Measurements from ENCODE around the gene CRTAC1. TPM values are rescaled to one million over a fixed set of nuclear protein-coding genes. Genes with fewer than 3 reads are reported as not detected.

Gene CRTAC1
- total and polyA plus RNA-seq, 2 donors (not counting 3 experiments of a cell fraction or from before 2014, with no cell fraction given), result 1.4 to 3.0 TPM

GRCh38 chr10:97865488-97865887 lies 164.9 kb downstream of the CRTAC1 start:
- no peak for DNase-seq (ENCODE audit: low read depth, low spot score)
- no peak overlapping the region for H3K4me3 ChIP-seq (replicated peaks in 1 of 3; ENCODE audit: insufficient read depth in 1 of 3, low read depth in 1 of 3, low read length in 3 of 3)
- no peak overlapping the region for H3K4me2 ChIP-seq (ENCODE audit: insufficient read depth, low read length)
- no peak overlapping the region for H3K9ac ChIP-seq (replicated peaks; ENCODE audit: extremely low read depth, insufficient read depth, low read length)
- no peak overlapping the region for H3K27ac ChIP-seq (ENCODE audit: insufficient read depth, low read depth, low read length)
- H3K4me1 ChIP-seq (ENCODE audit: control insufficient read depth, extremely low read depth, insufficient read depth, low read length), result peaks cover 5% of the 10 kb centered on the region
- CTCF ChIA-PET, result interaction anchor here (1.0 to 1.4 kb wide), 2 partner anchors 50 to 74 kb away, joined by 3 to 5 read pairs; no protein-coding TSS in a partner anchor
- H3K36me3 ChIP-seq (ENCODE audit: control insufficient read depth in 2 of 2, extremely low read depth in 1 of 2, insufficient read depth in 2 of 2, low read length in 2 of 2), result no peaks in the 10 kb centered on the region
- no peaks in the 10 kb centered on the region for H4K20me1 ChIP-seq (replicated peaks; ENCODE audit: control insufficient read depth, extremely low read depth, insufficient read depth, low read length)
- dilution Hi-C loops (cut with MboI; ENCODE audit: extremely low pct_ligation_motif_present, low sequenced_read_pairs), result no loop called here
- intact Hi-C loops (cut with micrococcal nuclease), result no loop called here
- no peaks in the 10 kb centered on the region for H3K79me2 ChIP-seq (ENCODE audit: control insufficient read depth, insufficient read depth, low read length)
- H3K9me1 ChIP-seq (replicated peaks; ENCODE audit: control insufficient read depth, extremely low read depth, insufficient read depth, low read length), result no peaks in the 10 kb centered on the region
- no peak overlapping the region for H2AFZ ChIP-seq (ENCODE audit: low read depth, low read length)
- no peak for TF ChIP-seq MYC (IDR thresholded peaks at IDR 0.05; ENCODE audit: low read depth, low read length)
- TF ChIP-seq EZH2 (IDR thresholded peaks at IDR 0.05; ENCODE audit: borderline replicate concordance, low read depth, low read length, severe bottlenecking), result no peak
- no peak for TF ChIP-seq MAX (IDR thresholded peaks at IDR 0.05; ENCODE audit: insufficient read depth, insufficient read length)
- no peak for TF ChIP-seq CTCF (IDR thresholded peaks at IDR 0.05; ENCODE audit: extremely low read depth in 1 of 2, insufficient read depth in 1 of 2, low read depth in 1 of 2, low read length in 2 of 2)
- TF ChIP-seq POLR2A (IDR thresholded peaks at IDR 0.05; ENCODE audit: low read depth, low read length), result no peak
- no peak for TF ChIP-seq POLR2AphosphoS5 (IDR thresholded peaks at IDR 0.05; ENCODE audit: insufficient read depth, low read depth, low read length)
- TF ChIP-seq FOS (IDR thresholded peaks at IDR 0.05; ENCODE audit: borderline replicate concordance, insufficient read depth, low read length), result no peak
- TF ChIP-seq GATA2 (IDR thresholded peaks at IDR 0.05; ENCODE audit: insufficient read depth, insufficient read length, low read depth, low read length), result no peak
- no peak for TF ChIP-seq JUN (IDR thresholded peaks at IDR 0.05; ENCODE audit: borderline replicate concordance, insufficient read depth, insufficient read length, low read depth)
- H3K27me3 ChIP-seq (ENCODE audit: control insufficient read depth in 2 of 2, insufficient read depth in 2 of 2, low read length in 2 of 2), result peaks cover under 1 to 2% of the 10 kb centered on the region in 2 experiments
- no peak for FAIRE-seq
- POLR2A ChIA-PET, result no interaction called here
- BruUV-seq (replicated peaks), result no TSS peak
- H3K9me3 ChIP-seq (replicated peaks; ENCODE audit: control insufficient read depth, insufficient read depth, low read length), result no peaks in the 10 kb centered on the region
